Epithelial cell of proximal tubule (primary cell): ENCODE measurements around the gene SNRK. TPM values are rescaled to one million over a fixed set of nuclear protein-coding genes. Genes with fewer than 3 reads are reported as not detected.

Experiments
- DNase-seq: peaks from one replicate; pipeline ENCODE4 v3.0.0-alpha.2; 2011; ENCODE audit warnings: low read depth
- H3K4me3 ChIP-seq: 2 replicates; pipeline ENCODE4 v1.5.1; 2011; ENCODE audit warnings: low read depth, mild to moderate bottlenecking, low read length
- CTCF ChIP-seq: conservative IDR thresholded peaks from 2 replicates; pipeline ENCODE4 v1.5.1; 2012; ENCODE audit warnings: low read depth, mild to moderate bottlenecking, low read length
- total RNA-seq: library from RNA; depleted of rRNA; stranded (reverse); fragments of >200 nt; gene quantifications from 2 replicates; pipeline ENCODE4 v1.2.3, GENCODE V29; 2015

SNRK gene
- total RNA-seq, 1 donor from 2014 or later = 12.9 TPM

GRCh38 chr3:43256714-43257461, 29.5 kb upstream of the SNRK start:
- no peak overlapping the region for H3K4me3 ChIP-seq
- TF ChIP-seq CTCF = no peak
- no peak for DNase-seq

GRCh38 chr3:43257850-43258249, 28.5 kb upstream of the SNRK start:
- DNase-seq = peak; percentile 18
- H3K4me3 ChIP-seq = no peak overlapping the region
- TF ChIP-seq CTCF = no peak

- peak; percentile 36 for DNase-seq
- H3K4me3 ChIP-seq = no peak overlapping the region
- TF ChIP-seq CTCF = no peak
Observed at GRCh38 chr3:43259626-43260025, 26.7 kb upstream of the SNRK start.

GRCh38 chr3:43260412-43260811, 25.9 kb upstream of the SNRK start:
- TF ChIP-seq CTCF = peak; percentile 22
- no peak overlapping the region for H3K4me3 ChIP-seq
- DNase-seq = no peak

- no peak overlapping the region for H3K4me3 ChIP-seq
- TF ChIP-seq CTCF = no peak
- no peak for DNase-seq
Observed at GRCh38 chr3:43262194-43262593, 24.1 kb upstream of the SNRK start.

GRCh38 chr3:43266451-43266850, 19.9 kb upstream of the SNRK start:
- DNase-seq = no peak
- TF ChIP-seq CTCF = no peak
- H3K4me3 ChIP-seq = no peak overlapping the region

- no peak for DNase-seq
Observed at GRCh38 chr3:43266995-43267394, 19.3 kb upstream of the SNRK start.

More at GRCh38 chr3:43266995-43267394, 19.3 kb upstream of the SNRK start:
- TF ChIP-seq CTCF = no peak
- no peak overlapping the region for H3K4me3 ChIP-seq
